Keratinocyte (primary cell): ENCODE results near the gene KRT34.

Source experiments
- EZH2 ChIP-seq: IDR thresholded peaks from one replicate; pipeline ENCODE4 v1.6.1; 2012; ENCODE audit warnings: inconsistent platforms, mild to moderate bottlenecking, low read length, moderate library complexity
- TF ChIP-seq, protein P1 (sequence below), 3 experiments: IDR thresholded peaks in 1 of 3; conservative IDR thresholded peaks in 1 of 3; optimal IDR thresholded peaks in 1 of 3; 2 replicates in 2 of 3; 3 replicates in 1 of 3; pipeline versions ENCODE3 to v1.5.1; 2011; ENCODE audit warnings: low read length in 3 of 3, mild to moderate bottlenecking in 3 of 3, moderate library complexity in 2 of 3, control low read depth in 1 of 3, inconsistent platforms in 1 of 3; ENCODE audit not compliant: insufficient read depth in 2 of 3; ENCODE audit errors: extremely low read depth in 1 of 3

GRCh38 chr17:41424111-41424635 lies 42.1 kb upstream of the KRT34 start, which contains the start of gene KRT37:
- TF ChIP-seq EZH2, result no peak
- TF ChIP-seq, protein P1, sequence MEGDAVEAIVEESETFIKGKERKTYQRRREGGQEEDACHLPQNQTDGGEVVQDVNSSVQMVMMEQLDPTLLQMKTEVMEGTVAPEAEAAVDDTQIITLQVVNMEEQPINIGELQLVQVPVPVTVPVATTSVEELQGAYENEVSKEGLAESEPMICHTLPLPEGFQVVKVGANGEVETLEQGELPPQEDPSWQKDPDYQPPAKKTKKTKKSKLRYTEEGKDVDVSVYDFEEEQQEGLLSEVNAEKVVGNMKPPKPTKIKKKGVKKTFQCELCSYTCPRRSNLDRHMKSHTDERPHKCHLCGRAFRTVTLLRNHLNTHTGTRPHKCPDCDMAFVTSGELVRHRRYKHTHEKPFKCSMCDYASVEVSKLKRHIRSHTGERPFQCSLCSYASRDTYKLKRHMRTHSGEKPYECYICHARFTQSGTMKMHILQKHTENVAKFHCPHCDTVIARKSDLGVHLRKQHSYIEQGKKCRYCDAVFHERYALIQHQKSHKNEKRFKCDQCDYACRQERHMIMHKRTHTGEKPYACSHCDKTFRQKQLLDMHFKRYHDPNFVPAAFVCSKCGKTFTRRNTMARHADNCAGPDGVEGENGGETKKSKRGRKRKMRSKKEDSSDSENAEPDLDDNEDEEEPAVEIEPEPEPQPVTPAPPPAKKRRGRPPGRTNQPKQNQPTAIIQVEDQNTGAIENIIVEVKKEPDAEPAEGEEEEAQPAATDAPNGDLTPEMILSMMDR (optimal IDR thresholded peaks at IDR 0.05 in 1 of 3, IDR thresholded peaks at IDR 0.05 in 1 of 3, conservative IDR thresholded peaks at IDR 0.05 in 1 of 3; ENCODE audit: extremely low read depth in 1 of 3, insufficient read depth in 2 of 3, low read length in 3 of 3), result no peak
